GM12891 (cell line): ENCODE results near the gene ERICH4.

Experiments
- DNase-seq: peaks from one replicate; pipeline ENCODE4 v3.0.0; 2011; ENCODE audit warnings: low spot score; ENCODE audit not compliant: insufficient read length
- FAIRE-seq: peaks from 2 replicates; lab custom pipeline; 2011; peaks lifted over from hg19 to GRCh38; lab: Jason Lieb, UNC
- PAX5 ChIP-seq: IDR thresholded peaks from 2 replicates; pipeline ENCODE4 v1.6.1; 2011; ENCODE audit warnings: low read length, moderate library complexity, mild to moderate bottlenecking; ENCODE audit not compliant: insufficient read depth, severe bottlenecking
- POLR2A ChIP-seq: IDR thresholded peaks from 2 replicates; pipeline ENCODE4 v1.6.1; 2011; ENCODE audit warnings: low read depth, low read length, control low read depth
- POLR2AphosphoS5 ChIP-seq: IDR thresholded peaks from 2 replicates; pipeline ENCODE4 v1.6.1; 2011; ENCODE audit warnings: low read depth, low read length, control low read depth
- POU2F2 ChIP-seq: IDR thresholded peaks from 2 replicates; pipeline ENCODE4 v1.6.1; 2011; ENCODE audit warnings: low read depth, mild to moderate bottlenecking, control low read depth, low read length, moderate library complexity
- SPI1 ChIP-seq: IDR thresholded peaks from 2 replicates; pipeline ENCODE4 v1.6.1; 2011; ENCODE audit warnings: low read depth, low read length, control low read depth
- TAF1 ChIP-seq: IDR thresholded peaks from 2 replicates; pipeline ENCODE4 v1.6.1; 2011; ENCODE audit warnings: low read depth, low read length, control low read depth

The ERICH4 gene

DNA sequence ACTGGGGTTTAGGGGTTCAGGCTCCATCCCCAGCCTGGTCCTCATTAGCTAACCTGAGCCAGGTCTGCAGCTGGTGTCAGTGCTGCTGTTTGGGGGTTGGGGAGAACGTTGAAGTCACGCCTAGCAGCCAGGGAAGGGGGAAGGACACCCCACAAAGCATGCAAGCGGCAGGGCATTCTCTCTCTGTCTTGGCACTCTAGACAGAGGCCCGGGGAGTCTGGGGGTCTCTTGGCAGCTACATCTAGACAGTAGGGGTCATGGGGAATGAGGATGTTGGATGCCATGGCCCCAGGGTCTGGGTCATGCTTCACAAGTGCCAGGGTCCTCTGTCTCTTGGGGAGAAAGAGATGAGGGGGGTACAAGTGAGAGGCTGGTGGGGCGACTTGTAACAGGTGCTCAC, 2.6 kb downstream of the ERICH4 start:
- TF ChIP-seq TAF1 (no peak), SPI1 (no peak), POLR2AphosphoS5 (no peak), PAX5 (no peak), POU2F2 (no peak), POLR2A (no peak)
- no peak for DNase-seq
- FAIRE-seq: no peak

DNA sequence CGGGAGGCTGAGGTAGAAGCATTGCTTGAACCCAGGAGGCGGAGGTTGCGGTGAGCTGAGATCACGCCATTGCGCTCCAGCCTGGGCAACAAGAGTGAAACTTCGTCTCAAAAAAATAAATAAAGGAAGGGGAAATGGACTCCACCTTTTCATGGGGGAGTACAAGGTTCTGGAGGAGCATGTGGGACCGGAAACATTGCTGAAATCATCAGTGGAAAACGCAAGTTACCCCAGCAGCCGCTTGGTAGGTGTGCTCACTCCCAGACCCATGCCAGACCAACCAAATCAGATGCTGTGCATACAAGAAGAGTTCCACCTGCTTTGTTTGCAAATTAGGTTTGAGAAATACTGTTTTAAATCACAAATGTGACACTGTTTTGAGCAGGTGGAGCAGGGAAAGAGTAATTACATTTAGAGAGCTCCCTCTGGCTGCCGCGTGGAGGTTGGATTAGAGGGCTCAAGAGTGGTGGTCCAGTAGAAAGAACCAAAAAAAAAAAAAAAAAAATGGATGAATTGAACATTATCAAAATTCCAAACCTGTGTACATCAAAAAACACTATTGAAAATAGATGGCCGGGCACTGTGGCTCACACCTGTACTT, 4.9 kb downstream of the ERICH4 start:
- FAIRE-seq (no peak), DNase-seq (no peak)
- no peak for TF ChIP-seq PAX5
- TF ChIP-seq TAF1: no peak
- no peak for TF ChIP-seq POLR2A
- no peak for TF ChIP-seq SPI1
- no peak for TF ChIP-seq POU2F2
- TF ChIP-seq POLR2AphosphoS5: no peak

GRCh38 chr19:41449079-41449864, 6.3 kb downstream of the ERICH4 start:
- DNase-seq (no peak), FAIRE-seq (peak; percentile 90)
- TF ChIP-seq SPI1: no peak
- no peak for TF ChIP-seq POU2F2
- no peak for TF ChIP-seq PAX5
- TF ChIP-seq POLR2A: no peak
- TF ChIP-seq POLR2AphosphoS5: no peak
- no peak for TF ChIP-seq TAF1

DNA sequence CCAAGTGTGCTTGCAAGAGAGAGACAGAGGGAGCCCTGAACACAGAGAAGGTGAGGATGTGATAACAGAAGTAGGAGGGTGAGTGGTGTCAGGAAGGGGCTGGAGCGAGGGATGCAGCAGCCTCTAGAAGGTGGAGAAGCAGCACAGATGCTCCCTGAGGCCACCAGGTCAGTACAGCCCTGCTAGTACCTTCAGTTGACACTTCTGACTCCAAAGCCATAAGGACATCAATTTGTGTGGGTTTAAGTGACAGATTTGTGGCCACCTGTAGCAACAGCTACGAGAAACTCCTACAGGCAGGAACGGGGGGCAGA, 6.9 kb downstream of the ERICH4 start:
- DNase-seq (no peak), FAIRE-seq (peak; percentile 31)

GRCh38 chr19:41452584-41453275, 9.8 kb downstream of the ERICH4 start:
- no peak for FAIRE-seq
- DNase-seq: no peak
- TF ChIP-seq POLR2AphosphoS5 (no peak), POLR2A (no peak)

More for the DNA sequence above, 6.9 kb downstream of the ERICH4 start:
- TF ChIP-seq POLR2AphosphoS5: no peak
- no peak for TF ChIP-seq PAX5
- TF ChIP-seq POU2F2: no peak
- TF ChIP-seq SPI1: no peak
- no peak for TF ChIP-seq POLR2A
- TF ChIP-seq TAF1: no peak

DNA sequence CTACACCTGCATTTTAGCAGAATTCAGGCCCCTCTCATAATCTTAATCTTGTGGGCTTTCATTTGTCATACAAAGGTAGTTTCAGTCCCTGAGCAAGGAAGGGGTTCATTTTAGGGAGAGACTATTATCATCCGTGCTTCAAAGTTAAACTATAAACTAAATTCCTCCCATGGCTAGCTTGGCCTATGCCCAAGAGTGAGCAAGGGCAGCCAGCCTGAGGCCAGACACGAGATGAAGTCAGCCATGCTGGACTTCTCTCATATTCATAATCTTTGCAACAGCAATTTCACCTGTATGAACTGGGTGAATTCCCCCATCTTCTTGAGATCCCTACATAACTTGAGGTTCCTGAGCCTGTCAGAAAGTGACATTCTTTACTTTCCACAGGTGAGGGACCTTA, 13.0 kb downstream of the ERICH4 start:
- TF ChIP-seq POLR2A (no peak), PAX5 (no peak), POLR2AphosphoS5 (no peak), TAF1 (no peak), POU2F2 (no peak), SPI1 (no peak)
- FAIRE-seq (no peak), DNase-seq (no peak)

GRCh38 chr19:41456342-41456918, 13.5 kb downstream of the ERICH4 start:
- TF ChIP-seq POLR2AphosphoS5: no peak
- no peak for TF ChIP-seq POU2F2
- TF ChIP-seq TAF1: no peak
- no peak for TF ChIP-seq SPI1
- no peak for TF ChIP-seq POLR2A
- no peak for TF ChIP-seq PAX5
- no peak for DNase-seq
- no peak for FAIRE-seq

DNA sequence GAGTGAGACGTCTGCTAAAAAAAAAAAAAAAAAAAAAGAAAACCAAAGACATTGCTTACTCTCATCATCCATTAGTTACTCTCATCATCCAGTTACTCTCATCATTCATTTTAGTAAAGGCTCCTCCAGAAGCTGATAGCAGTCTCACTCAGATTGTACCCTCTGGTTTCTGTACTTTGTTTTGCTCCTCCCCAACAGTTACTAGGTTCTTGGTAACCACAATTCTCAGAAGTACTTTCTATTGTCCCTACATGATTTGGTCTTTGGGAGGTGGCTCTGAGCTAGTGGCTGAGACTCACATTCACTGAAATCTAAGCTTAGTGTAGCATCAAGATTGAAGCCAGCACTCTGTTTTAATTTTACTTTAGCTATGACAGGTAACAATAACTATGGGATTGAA, 14.3 kb downstream of the ERICH4 start:
- TF ChIP-seq PAX5 (no peak), POLR2AphosphoS5 (no peak), POLR2A (no peak), TAF1 (no peak), SPI1 (no peak), POU2F2 (no peak)
- FAIRE-seq (peak; percentile 88), DNase-seq (no peak)

DNA sequence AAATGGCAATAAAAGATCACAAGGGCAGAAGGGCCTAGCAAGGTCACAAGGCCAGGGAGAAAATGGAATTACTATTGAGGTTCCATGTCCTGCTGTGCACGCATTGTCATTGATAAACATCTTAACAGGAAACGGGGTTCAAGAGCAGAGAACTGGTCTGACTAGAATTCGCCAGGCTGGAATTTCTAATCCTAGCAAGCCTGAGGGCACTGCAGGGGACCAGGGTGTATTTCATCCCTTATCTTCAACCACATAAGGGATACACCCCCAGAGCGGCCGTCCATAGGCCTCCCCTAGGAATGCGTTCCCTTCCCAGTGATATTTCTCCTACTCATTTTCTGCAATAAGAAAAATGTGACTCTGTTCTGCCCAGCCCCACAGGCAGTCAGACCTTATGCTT, 19.5 kb downstream of the ERICH4 start:
- DNase-seq (no peak), FAIRE-seq (no peak)
- TF ChIP-seq POU2F2 (no peak), SPI1 (no peak), POLR2AphosphoS5 (no peak), POLR2A (no peak), PAX5 (no peak), TAF1 (no peak)
